Measurements from ENCODE around the gene LENG1. TPM values are rescaled to one million over a fixed set of nuclear protein-coding genes. Genes with fewer than 3 reads are reported as not detected.

The LENG1 gene
- polyA plus RNA-seq, 1 donor from 2014 or later = 17.0 TPM

GRCh38 chr19:54178581-54179261, 19.2 kb upstream of the LENG1 start:
- no peaks in the 10 kb centered on the region for H3K27me3 ChIP-seq (ENCODE audit: insufficient read depth, low read depth, low read length)
- no peaks in the 10 kb centered on the region for H3F3A ChIP-seq (ENCODE audit: insufficient read depth, low read length, poor library complexity, severe bottlenecking)
- H2AFZ ChIP-seq (ENCODE audit: low read depth, low read length) = no peak overlapping the region
- no peak for TF ChIP-seq TAF1 (IDR thresholded peaks at IDR 0.05; ENCODE audit: low read depth)
- TF ChIP-seq POLR2AphosphoS5 (IDR thresholded peaks at IDR 0.05) = peak; percentile 27
- TF ChIP-seq SMC3 (conservative IDR thresholded peaks at IDR 0.05; ENCODE audit: poor library complexity) = no peak
- H3K9ac ChIP-seq (ENCODE audit: low read length) = peak overlapping the region; percentile 70
- H3K4me2 ChIP-seq (ENCODE audit: low read length) = peak overlapping the region; percentile 81
- H4K20me1 ChIP-seq (ENCODE audit: insufficient read depth) = no peaks in the 10 kb centered on the region
- H3K9me3 ChIP-seq (ENCODE audit: low read length) = no peaks in the 10 kb centered on the region
- no peaks in the 10 kb centered on the region for H3K36me3 ChIP-seq (ENCODE audit: insufficient read depth, low read length)
- H3K27ac ChIP-seq (ENCODE audit: low read length) = peak overlapping the region; percentile 93
- no peaks in the 10 kb centered on the region for H3K79me2 ChIP-seq (replicated peaks; ENCODE audit: insufficient read depth, low read length)
- no peaks in the 10 kb centered on the region for H3K9me2 ChIP-seq (ENCODE audit: insufficient read depth, low read length)
- H3K4me3 ChIP-seq (ENCODE audit: low read length) = peak overlapping the region; percentile 61

- H2AFZ ChIP-seq (ENCODE audit: low read depth, low read length) = no peak overlapping the region
- H3K27me3 ChIP-seq (ENCODE audit: insufficient read depth, low read depth, low read length) = no peaks in the 10 kb centered on the region
- no peaks in the 10 kb centered on the region for H3K9me3 ChIP-seq (ENCODE audit: low read length)
- no peaks in the 10 kb centered on the region for H3F3A ChIP-seq (ENCODE audit: insufficient read depth, low read length, poor library complexity, severe bottlenecking)
- H3K36me3 ChIP-seq (ENCODE audit: insufficient read depth, low read length) = no peaks in the 10 kb centered on the region
- TF ChIP-seq TAF1 (IDR thresholded peaks at IDR 0.05; ENCODE audit: low read depth) (no peak), CTCF (IDR thresholded peaks at IDR 0.05; ENCODE audit: poor library complexity, severe bottlenecking) (no peak), EP300 (conservative IDR thresholded peaks at IDR 0.05; ENCODE audit: poor library complexity, severe bottlenecking) (no peak), RAD21 (conservative IDR thresholded peaks at IDR 0.05) (no peak), SMC3 (conservative IDR thresholded peaks at IDR 0.05; ENCODE audit: poor library complexity) (no peak), EZH2 (IDR thresholded peaks at IDR 0.05; ENCODE audit: borderline replicate concordance, insufficient read depth, low read length, poor library complexity, severe bottlenecking) (no peak), POLR2AphosphoS5 (IDR thresholded peaks at IDR 0.05) (no peak), MXI1 (conservative IDR thresholded peaks at IDR 0.05; ENCODE audit: poor library complexity, severe bottlenecking) (no peak), REST (IDR thresholded peaks at IDR 0.05; ENCODE audit: borderline replicate concordance) (no peak)
- no peak overlapping the region for H3K4me3 ChIP-seq (ENCODE audit: low read length)
- no peaks in the 10 kb centered on the region for H3K79me2 ChIP-seq (replicated peaks; ENCODE audit: insufficient read depth, low read length)
- H3K4me2 ChIP-seq (ENCODE audit: low read length) = no peak overlapping the region
- H3K9me2 ChIP-seq (ENCODE audit: insufficient read depth, low read length) = no peaks in the 10 kb centered on the region
- H3K9ac ChIP-seq (ENCODE audit: low read length) = no peak overlapping the region
- H4K20me1 ChIP-seq (ENCODE audit: insufficient read depth) = no peaks in the 10 kb centered on the region
- no peak overlapping the region for H3K27ac ChIP-seq (ENCODE audit: low read length)
These were observed 14.7 kb upstream of the LENG1 start for GRCh38 chr19:54173951-54174834.

Measured in neural cell (in vitro differentiated cells).